22Rv1 (cell line): ENCODE data around the gene NCKIPSD.

Source experiments
- ZFX ChIP-seq: fragments of 450-650 bp; IDR thresholded peaks from 2 replicates; pipeline ENCODE4 v1.6.1; 2017; ENCODE audit warnings: antibody characterized with exemption, borderline replicate concordance
- TF ChIP-seq, protein P1 (sequence below): fragments of 450-650 bp; IDR thresholded peaks from 2 replicates; pipeline ENCODE4 v1.5.1; 2017; ENCODE audit warnings: mild to moderate bottlenecking

DNA sequence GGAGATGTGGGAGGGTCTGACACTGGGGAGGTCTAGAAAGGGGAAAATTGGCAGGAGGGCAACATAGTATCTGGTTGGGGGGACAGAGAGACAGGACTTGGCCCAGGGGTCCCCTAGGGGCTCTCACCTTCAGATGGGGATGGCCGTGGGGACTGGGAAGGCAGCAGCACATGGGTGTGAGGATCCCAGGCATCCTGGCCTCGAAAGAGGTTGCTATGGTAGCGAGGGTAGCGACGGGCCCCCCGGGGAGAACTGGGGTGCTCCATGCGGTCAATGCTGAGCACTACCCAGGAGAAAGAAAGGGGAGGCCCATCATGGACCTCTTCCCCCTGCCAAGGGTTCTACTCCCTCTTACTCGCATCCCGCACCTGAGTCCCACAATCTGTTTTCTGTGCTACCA, 38.0 kb downstream of the NCKIPSD start:
- TF ChIP-seq, protein P1, sequence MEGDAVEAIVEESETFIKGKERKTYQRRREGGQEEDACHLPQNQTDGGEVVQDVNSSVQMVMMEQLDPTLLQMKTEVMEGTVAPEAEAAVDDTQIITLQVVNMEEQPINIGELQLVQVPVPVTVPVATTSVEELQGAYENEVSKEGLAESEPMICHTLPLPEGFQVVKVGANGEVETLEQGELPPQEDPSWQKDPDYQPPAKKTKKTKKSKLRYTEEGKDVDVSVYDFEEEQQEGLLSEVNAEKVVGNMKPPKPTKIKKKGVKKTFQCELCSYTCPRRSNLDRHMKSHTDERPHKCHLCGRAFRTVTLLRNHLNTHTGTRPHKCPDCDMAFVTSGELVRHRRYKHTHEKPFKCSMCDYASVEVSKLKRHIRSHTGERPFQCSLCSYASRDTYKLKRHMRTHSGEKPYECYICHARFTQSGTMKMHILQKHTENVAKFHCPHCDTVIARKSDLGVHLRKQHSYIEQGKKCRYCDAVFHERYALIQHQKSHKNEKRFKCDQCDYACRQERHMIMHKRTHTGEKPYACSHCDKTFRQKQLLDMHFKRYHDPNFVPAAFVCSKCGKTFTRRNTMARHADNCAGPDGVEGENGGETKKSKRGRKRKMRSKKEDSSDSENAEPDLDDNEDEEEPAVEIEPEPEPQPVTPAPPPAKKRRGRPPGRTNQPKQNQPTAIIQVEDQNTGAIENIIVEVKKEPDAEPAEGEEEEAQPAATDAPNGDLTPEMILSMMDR = no peak
- TF ChIP-seq ZFX = no peak
